Gastroesophageal sphincter (tissue), 3 donors: Measurements from ENCODE around the gene MICAL3.

Experiments used
- CTCF ChIP-seq, 4 experiments: fragments of 200-600 bp in 2 of 4; fragments of 450-650 bp in 2 of 4; sonication (generic) in 1 of 4; IDR thresholded peaks; one replicate each; pipeline ENCODE4 v1.5.1; 2017 to 2019; ENCODE audit warnings: antibody characterized with exemption in 4 of 4, mild to moderate bottlenecking in 2 of 4, moderate library complexity in 2 of 4
- POLR2AphosphoS5 ChIP-seq: sonication (generic); formaldehyde crosslinking; IDR thresholded peaks from one replicate; pipeline ENCODE4 v1.6.1; 2017; ENCODE audit warnings: antibody characterized with exemption

DNA sequence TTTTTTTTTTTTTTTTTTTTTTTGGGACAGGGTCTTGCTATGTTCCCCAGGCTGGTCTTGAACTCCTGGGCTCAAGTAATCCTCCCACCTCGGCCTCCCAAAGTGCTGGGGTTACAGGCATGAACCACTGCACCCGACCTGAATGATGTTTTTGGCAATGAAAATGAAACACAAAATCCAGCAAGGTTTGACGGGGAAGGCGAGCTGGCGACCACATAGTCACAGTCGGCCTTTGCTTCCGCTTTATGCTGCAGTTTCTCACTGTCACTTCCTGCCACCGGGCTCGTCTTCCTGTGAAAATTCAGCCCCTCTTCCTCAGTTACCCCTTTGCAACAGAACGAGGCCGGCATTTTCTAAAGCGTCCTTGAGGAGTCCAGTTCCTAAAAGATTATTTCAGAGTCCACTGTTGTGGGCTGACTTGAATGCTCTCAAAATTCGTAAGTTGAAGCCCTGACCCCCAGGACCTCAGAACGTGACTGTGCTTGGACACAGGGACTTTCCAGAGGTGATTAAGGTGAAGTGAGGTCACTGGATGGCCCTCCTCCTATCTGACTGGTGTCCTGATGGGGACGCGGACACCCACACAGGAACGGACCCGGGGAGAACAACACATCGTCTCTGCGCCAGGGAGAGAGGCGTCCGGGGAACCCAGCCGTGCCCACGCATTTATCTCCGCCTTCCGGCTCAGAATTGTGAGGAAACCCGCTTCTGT is 247.2 kb downstream of the MICAL3 start:
- TF ChIP-seq CTCF (IDR thresholded peaks at IDR 0.05), result no peak
- TF ChIP-seq POLR2AphosphoS5, result no peak
